ENCODE results near the gene ALPK3.

DNA sequence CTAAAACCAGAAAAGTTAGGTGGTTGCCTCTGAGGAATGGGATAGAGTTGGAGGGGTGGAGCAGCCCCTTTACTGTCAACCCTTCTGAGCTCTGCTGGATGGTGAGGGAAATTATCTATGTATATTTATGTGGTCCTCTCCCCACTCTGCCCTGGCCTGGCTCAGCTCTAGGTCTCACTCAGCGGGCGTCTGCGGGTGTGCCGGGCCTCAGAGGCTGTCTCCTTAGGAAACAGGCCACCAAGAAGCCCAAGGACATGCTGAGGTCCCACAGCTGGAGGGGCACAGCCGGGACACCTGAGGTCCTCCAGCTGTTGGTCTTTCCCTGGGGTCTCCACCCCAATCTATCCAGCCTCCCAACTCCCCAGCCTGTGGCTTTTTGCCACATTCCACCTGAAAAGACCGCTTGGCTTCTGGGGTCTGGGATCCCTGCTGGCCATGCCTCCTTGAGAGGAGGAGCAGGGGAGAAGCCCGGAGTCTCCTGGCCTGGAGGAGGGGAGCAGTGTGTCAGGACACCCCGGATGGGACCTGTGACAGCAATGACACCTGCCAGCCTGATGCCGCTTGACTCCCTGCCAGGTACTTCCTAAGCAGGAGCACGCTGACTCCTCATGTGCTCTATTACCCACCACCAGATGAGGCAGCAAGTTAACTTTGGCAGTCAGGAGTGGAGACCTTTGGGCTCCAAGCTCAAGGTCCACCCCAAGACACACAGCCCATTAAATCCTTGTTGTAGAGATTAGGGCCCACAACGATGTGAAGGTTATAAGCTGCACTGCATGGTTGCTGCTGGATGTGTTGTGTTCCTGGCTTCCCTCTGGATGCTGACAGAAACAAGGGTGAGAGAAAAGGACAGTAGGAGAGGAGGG, 67.0 kb downstream of the ALPK3 start, which contains the start of gene SLC28A1:
- TF ChIP-seq, protein P1, sequence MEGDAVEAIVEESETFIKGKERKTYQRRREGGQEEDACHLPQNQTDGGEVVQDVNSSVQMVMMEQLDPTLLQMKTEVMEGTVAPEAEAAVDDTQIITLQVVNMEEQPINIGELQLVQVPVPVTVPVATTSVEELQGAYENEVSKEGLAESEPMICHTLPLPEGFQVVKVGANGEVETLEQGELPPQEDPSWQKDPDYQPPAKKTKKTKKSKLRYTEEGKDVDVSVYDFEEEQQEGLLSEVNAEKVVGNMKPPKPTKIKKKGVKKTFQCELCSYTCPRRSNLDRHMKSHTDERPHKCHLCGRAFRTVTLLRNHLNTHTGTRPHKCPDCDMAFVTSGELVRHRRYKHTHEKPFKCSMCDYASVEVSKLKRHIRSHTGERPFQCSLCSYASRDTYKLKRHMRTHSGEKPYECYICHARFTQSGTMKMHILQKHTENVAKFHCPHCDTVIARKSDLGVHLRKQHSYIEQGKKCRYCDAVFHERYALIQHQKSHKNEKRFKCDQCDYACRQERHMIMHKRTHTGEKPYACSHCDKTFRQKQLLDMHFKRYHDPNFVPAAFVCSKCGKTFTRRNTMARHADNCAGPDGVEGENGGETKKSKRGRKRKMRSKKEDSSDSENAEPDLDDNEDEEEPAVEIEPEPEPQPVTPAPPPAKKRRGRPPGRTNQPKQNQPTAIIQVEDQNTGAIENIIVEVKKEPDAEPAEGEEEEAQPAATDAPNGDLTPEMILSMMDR (IDR thresholded peaks at IDR 0.05; ENCODE audit: poor library complexity, severe bottlenecking) = no peak
- TF ChIP-seq EZH2 (IDR thresholded peaks at IDR 0.05; ENCODE audit: borderline replicate concordance, insufficient read depth, low read length, poor library complexity, severe bottlenecking) (no peak), MXI1 (conservative IDR thresholded peaks at IDR 0.05; ENCODE audit: poor library complexity, severe bottlenecking) (no peak), POLR2AphosphoS5 (IDR thresholded peaks at IDR 0.05) (no peak), RAD21 (conservative IDR thresholded peaks at IDR 0.05) (no peak), EP300 (conservative IDR thresholded peaks at IDR 0.05; ENCODE audit: poor library complexity, severe bottlenecking) (no peak)
- TF ChIP-seq, protein P2, sequence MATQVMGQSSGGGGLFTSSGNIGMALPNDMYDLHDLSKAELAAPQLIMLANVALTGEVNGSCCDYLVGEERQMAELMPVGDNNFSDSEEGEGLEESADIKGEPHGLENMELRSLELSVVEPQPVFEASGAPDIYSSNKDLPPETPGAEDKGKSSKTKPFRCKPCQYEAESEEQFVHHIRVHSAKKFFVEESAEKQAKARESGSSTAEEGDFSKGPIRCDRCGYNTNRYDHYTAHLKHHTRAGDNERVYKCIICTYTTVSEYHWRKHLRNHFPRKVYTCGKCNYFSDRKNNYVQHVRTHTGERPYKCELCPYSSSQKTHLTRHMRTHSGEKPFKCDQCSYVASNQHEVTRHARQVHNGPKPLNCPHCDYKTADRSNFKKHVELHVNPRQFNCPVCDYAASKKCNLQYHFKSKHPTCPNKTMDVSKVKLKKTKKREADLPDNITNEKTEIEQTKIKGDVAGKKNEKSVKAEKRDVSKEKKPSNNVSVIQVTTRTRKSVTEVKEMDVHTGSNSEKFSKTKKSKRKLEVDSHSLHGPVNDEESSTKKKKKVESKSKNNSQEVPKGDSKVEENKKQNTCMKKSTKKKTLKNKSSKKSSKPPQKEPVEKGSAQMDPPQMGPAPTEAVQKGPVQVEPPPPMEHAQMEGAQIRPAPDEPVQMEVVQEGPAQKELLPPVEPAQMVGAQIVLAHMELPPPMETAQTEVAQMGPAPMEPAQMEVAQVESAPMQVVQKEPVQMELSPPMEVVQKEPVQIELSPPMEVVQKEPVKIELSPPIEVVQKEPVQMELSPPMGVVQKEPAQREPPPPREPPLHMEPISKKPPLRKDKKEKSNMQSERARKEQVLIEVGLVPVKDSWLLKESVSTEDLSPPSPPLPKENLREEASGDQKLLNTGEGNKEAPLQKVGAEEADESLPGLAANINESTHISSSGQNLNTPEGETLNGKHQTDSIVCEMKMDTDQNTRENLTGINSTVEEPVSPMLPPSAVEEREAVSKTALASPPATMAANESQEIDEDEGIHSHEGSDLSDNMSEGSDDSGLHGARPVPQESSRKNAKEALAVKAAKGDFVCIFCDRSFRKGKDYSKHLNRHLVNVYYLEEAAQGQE (IDR thresholded peaks at IDR 0.05; ENCODE audit: borderline replicate concordance) = no peak
